ENCODE results near the gene NPAS3. TPM values are rescaled to one million over a fixed set of nuclear protein-coding genes. Genes with fewer than 3 reads are reported as not detected.

NPAS3 gene
- total RNA-seq, 4 donors from 2014 or later: 1.5 to 12.3 (median 3.4) TPM

- no peaks in the 10 kb centered on the region for H3K36me3 ChIP-seq
Observed at GRCh38 chr14:33598582-33598981, 659.9 kb downstream of the NPAS3 start.

GRCh38 chr14:33602396-33602795 is 663.7 kb downstream of the NPAS3 start:
- H3K27me3 ChIP-seq: no peaks in the 10 kb centered on the region
- no peaks in the 10 kb centered on the region for H3K4me1 ChIP-seq
- no peaks in the 10 kb centered on the region for H3K9me3 ChIP-seq
- DNase-seq (ENCODE audit: low spot score in 2 of 2): no peak
- no peaks in the 10 kb centered on the region for H3K36me3 ChIP-seq
- no peak overlapping the region for H3K27ac ChIP-seq
- H3K4me3 ChIP-seq: no peak overlapping the region
- 65 to 81% methylated on average over 3 of the region's 3 CpGs for WGBS, 2 donors
- TF ChIP-seq EP300 (IDR thresholded peaks at IDR 0.05) (no peak), CTCF (IDR thresholded peaks at IDR 0.05) (no peak), POLR2A (IDR thresholded peaks at IDR 0.05) (no peak)

More at GRCh38 chr14:33598582-33598981, 659.9 kb downstream of the NPAS3 start:
- DNase-seq (ENCODE audit: low spot score in 2 of 2): no peak
- Histone ChIP-seq H3K4me1 (no peaks in the 10 kb centered on the region), H3K9me3 (no peaks in the 10 kb centered on the region), H3K27ac (no peak overlapping the region), H3K27me3 (no peaks in the 10 kb centered on the region), H3K4me3 (no peak overlapping the region)
- 92 to 94% methylated on average over 2 of the region's 2 CpGs for WGBS, 2 donors
- TF ChIP-seq CTCF (IDR thresholded peaks at IDR 0.05) (no peak), POLR2A (IDR thresholded peaks at IDR 0.05) (no peak), EP300 (IDR thresholded peaks at IDR 0.05) (no peak)

DNA sequence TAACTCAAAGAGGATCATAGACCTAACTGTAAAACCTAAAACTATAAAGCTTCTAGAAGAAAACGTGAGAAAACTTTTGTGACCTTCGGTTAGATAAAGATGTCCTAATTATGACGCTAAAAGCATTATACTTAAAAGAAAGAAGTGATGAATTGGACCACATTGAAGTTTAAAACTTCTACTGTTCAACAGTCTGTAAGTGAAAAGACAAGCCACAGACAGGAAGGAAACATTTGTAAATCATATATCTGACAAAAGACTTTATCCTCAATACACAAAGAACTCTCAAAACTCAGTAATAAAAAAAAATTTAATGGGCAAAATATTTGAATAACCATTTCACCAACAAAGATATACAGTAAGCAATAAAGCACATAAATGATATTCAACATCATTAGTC is 667.9 kb downstream of the NPAS3 start:
- Histone ChIP-seq H3K9me3 (no peaks in the 10 kb centered on the region), H3K4me3 (no peak overlapping the region), H3K36me3 (no peaks in the 10 kb centered on the region), H3K27me3 (no peaks in the 10 kb centered on the region), H3K4me1 (no peaks in the 10 kb centered on the region), H3K27ac (no peak overlapping the region)
- 73 to 75% methylated on average over 3 of the region's 3 CpGs for WGBS, 2 donors
- no peak for DNase-seq (ENCODE audit: low spot score in 2 of 2)
- TF ChIP-seq CTCF (IDR thresholded peaks at IDR 0.05): no peak
- no peak for TF ChIP-seq EP300 (IDR thresholded peaks at IDR 0.05)
- no peak for TF ChIP-seq POLR2A (IDR thresholded peaks at IDR 0.05)

DNA sequence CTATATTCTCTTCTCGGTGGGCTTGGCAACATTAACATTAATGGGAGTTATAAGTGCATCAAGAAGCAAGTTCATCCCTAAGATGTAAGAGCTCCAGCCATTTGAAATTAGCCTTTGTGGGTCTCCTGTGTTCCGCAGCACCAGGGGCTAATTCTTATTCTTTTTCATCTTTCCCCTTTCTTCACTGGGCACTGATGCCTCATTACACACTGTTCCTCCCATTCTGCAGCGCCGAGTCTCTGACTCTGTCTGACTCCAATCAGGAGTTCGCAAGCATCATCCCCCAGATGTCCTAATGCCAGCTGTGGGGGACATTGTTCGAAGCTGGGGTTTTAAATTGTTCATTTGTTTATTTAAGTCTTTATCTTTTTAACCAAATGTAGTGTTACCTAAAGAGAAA is 670.9 kb downstream of the NPAS3 start:
- H3K4me1 ChIP-seq: no peaks in the 10 kb centered on the region
- 87 to 90% methylated on average over 6 of the region's 6 CpGs for WGBS, 2 donors
- H3K27ac ChIP-seq: no peak overlapping the region
- no peak overlapping the region for H3K4me3 ChIP-seq
- no peaks in the 10 kb centered on the region for H3K9me3 ChIP-seq
- H3K27me3 ChIP-seq: no peaks in the 10 kb centered on the region
- H3K36me3 ChIP-seq: no peaks in the 10 kb centered on the region
- TF ChIP-seq POLR2A (IDR thresholded peaks at IDR 0.05) (no peak), EP300 (IDR thresholded peaks at IDR 0.05) (no peak), CTCF (IDR thresholded peaks at IDR 0.05) (no peak)
- no peak for DNase-seq (ENCODE audit: low spot score in 2 of 2)

DNA sequence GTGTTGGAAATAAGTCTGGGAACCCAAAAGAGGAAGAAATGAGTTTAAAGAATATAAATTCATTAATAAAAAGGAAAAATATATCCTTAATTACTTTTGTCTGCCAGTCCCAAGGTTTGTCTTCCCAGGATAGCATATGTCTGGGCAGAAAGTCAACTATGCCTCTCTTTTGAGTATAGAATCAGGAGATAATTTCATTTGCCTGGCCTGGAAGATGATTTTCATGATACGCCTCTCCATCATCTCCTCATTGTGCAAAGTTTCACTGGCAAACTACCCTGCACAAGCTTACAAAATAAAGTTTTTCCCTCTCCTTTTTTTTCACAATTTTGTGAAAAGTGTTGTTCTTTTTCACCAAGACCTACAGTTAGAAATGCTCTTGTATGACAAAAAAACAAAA is 671.4 kb downstream of the NPAS3 start:
- Histone ChIP-seq H3K36me3 (no peaks in the 10 kb centered on the region), H3K27ac (no peak overlapping the region), H3K4me1 (no peaks in the 10 kb centered on the region), H3K4me3 (no peak overlapping the region), H3K9me3 (no peaks in the 10 kb centered on the region), H3K27me3 (no peaks in the 10 kb centered on the region)
- TF ChIP-seq EP300 (IDR thresholded peaks at IDR 0.05) (no peak), CTCF (IDR thresholded peaks at IDR 0.05) (no peak), POLR2A (IDR thresholded peaks at IDR 0.05) (no peak)
- WGBS, 2 donors: 89 to 90% methylated on average over 1 of the region's 1 CpG
- no peak for DNase-seq (ENCODE audit: low spot score in 2 of 2)

Measured in tibial nerve (tissue), 4 donors.